ENCODE measurements around the gene TNS3. TPM values are rescaled to one million over a fixed set of nuclear protein-coding genes. Genes with fewer than 3 reads are reported as not detected.
A peak's percentile ranks its signal among the peaks of the same experiment; 100 is the strongest.

TNS3 gene
- polyA plus RNA-seq, 3 donors = 5.2 to 30.3 (median 7.9) TPM

DNA sequence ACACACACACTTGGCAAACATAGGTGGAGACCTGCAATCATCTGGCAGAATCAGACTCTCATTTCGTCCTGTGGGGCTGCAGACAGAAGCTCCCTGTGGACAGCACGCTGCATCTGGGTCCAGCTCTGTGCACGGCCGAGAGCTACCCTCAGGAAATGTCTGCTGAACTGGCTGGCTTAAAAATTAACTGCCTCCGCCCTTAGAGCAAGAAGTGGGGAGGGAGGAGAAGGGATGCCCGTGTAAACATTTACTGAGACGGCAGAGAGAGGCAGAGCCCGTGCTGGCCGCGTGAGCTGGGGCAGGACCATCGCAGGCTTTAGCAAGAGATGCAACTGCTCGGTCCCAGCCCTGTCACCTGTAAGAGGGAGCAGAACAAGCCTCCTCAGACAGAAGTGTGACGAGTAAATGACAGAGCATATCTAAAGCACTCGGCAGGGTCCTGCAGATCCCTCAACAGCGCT, 81.8 kb downstream of the TNS3 start:
- no peak overlapping the region for H3K4me3 ChIP-seq (replicated peaks in 1 of 3; ENCODE audit: low read depth in 2 of 3, low read length in 3 of 3)
- Mint-ChIP-seq H3K4me1 (peaks cover 84% of the 10 kb centered on the region), H3K36me3 (peaks cover 32 to 54% of the 10 kb centered on the region in 2 donors), H3K9me3 (peaks cover 0 to 2% (median 0%) of the 10 kb centered on the region in 7 donors), H3K27ac (peak overlapping the region in 5 of 7 donors; percentile 11 to 68 (median 38)), H3K4me3 (no peak overlapping the region), H3K27me3 (ENCODE audit: low read depth in 3 of 3) (peaks cover 0 to 5% (median 0%) of the 10 kb centered on the region in 3 donors)
- TF ChIP-seq CTCF (IDR thresholded peaks at IDR 0.05) = no peak
- WGBS (ENCODE audit: insufficient coverage) = 53% methylated on average over 13 of the region's 15 CpGs
- H3K79me2 ChIP-seq (ENCODE audit: insufficient read depth, low read length) = peaks cover 90% of the 10 kb centered on the region
- H2AFZ ChIP-seq (ENCODE audit: insufficient read depth, low read depth, low read length, poor library complexity, severe bottlenecking) = no peak overlapping the region
- peaks cover 89% of the 10 kb centered on the region for H4K20me1 ChIP-seq (ENCODE audit: insufficient read depth, low read length)
- H3K36me3 ChIP-seq (replicated peaks in 1 of 2; ENCODE audit: control insufficient read depth in 1 of 2, insufficient read depth in 2 of 2, low read length in 2 of 2) = peaks cover 0 to 42% of the 10 kb centered on the region in 2 donors
- H3K9ac ChIP-seq (ENCODE audit: insufficient read depth, low read length, poor library complexity, severe bottlenecking) = no peak overlapping the region
- no peak for DNase-seq
- peaks cover 0 to 5% of the 10 kb centered on the region in 2 donors for H3K9me3 ChIP-seq (replicated peaks in 1 of 2; ENCODE audit: control insufficient read depth in 1 of 2, insufficient read depth in 1 of 2, low read length in 2 of 2)
- intact Hi-C loops (cut with micrococcal nuclease) = loop anchor here in 1 of 2 donors (5.0 kb wide), 1 partner anchor 48 kb away; no protein-coding TSS in a partner anchor
- no peaks in the 10 kb centered on the region for H3K27me3 ChIP-seq (ENCODE audit: control insufficient read depth in 2 of 2, insufficient read depth in 2 of 2, low read length in 2 of 2)
- H3K4me2 ChIP-seq (replicated peaks; ENCODE audit: extremely low read depth, low read length, poor library complexity, severe bottlenecking) = no peak overlapping the region
- H3K27ac ChIP-seq (ENCODE audit: low read depth in 1 of 2, low read length in 2 of 2) = no peak overlapping the region
- peaks cover 66 to 75% of the 10 kb centered on the region in 2 donors for H3K4me1 ChIP-seq (ENCODE audit: control insufficient read depth in 1 of 2, insufficient read depth in 2 of 2, low read length in 2 of 2)

GRCh38 chr7:47498229-47499056, 83.5 kb downstream of the TNS3 start:
- H3K36me3 Mint-ChIP-seq = peaks cover 25 to 44% of the 10 kb centered on the region in 2 donors
- H3K27me3 Mint-ChIP-seq (ENCODE audit: low read depth in 3 of 3) = peaks cover 0 to 5% (median 0%) of the 10 kb centered on the region in 3 donors
- intact Hi-C loops (cut with micrococcal nuclease) = loop anchor here in 1 of 2 donors (5.0 kb wide), 1 partner anchor 74 kb away; no protein-coding TSS in a partner anchor
- Histone ChIP-seq H3K4me2 (replicated peaks; ENCODE audit: extremely low read depth, low read length, poor library complexity, severe bottlenecking) (peak overlapping the region; percentile 57), H3K36me3 (replicated peaks in 1 of 2; ENCODE audit: control insufficient read depth in 1 of 2, insufficient read depth in 2 of 2, low read length in 2 of 2) (peaks cover 0 to 28% of the 10 kb centered on the region in 2 donors), H3K9ac (ENCODE audit: insufficient read depth, low read length, poor library complexity, severe bottlenecking) (peak overlapping the region; percentile 41), H3K27me3 (ENCODE audit: control insufficient read depth in 2 of 2, insufficient read depth in 2 of 2, low read length in 2 of 2) (no peaks in the 10 kb centered on the region), H3K79me2 (ENCODE audit: insufficient read depth, low read length) (peaks cover 85% of the 10 kb centered on the region), H3K4me3 (replicated peaks in 1 of 3; ENCODE audit: low read depth in 2 of 3, low read length in 3 of 3) (peak overlapping the region in 1 of 3 experiments; percentile 40), H3K27ac (ENCODE audit: low read depth in 1 of 2, low read length in 2 of 2) (peak overlapping the region; percentile 76 to 89), H2AFZ (ENCODE audit: insufficient read depth, low read depth, low read length, poor library complexity, severe bottlenecking) (no peak overlapping the region), H3K4me1 (ENCODE audit: control insufficient read depth in 1 of 2, insufficient read depth in 2 of 2, low read length in 2 of 2) (peaks cover 66 to 73% of the 10 kb centered on the region in 2 donors), H4K20me1 (ENCODE audit: insufficient read depth, low read length) (peaks cover 87% of the 10 kb centered on the region), H3K9me3 (replicated peaks in 1 of 2; ENCODE audit: control insufficient read depth in 1 of 2, insufficient read depth in 1 of 2, low read length in 2 of 2) (peaks cover 0 to 7% of the 10 kb centered on the region in 2 donors)
- DNase-seq = no peak
- peaks cover 0 to 3% (median 1%) of the 10 kb centered on the region in 7 donors for H3K9me3 Mint-ChIP-seq
- TF ChIP-seq CTCF (IDR thresholded peaks at IDR 0.05) = no peak
- peak overlapping the region; percentile 90 to 98 (median 94) for H3K27ac Mint-ChIP-seq
- H3K4me1 Mint-ChIP-seq = peaks cover 84% of the 10 kb centered on the region
- peak overlapping the region in 1 of 2 donors; percentile 90 for H3K4me3 Mint-ChIP-seq
- 88% methylated on average over 12 of the region's 17 CpGs for WGBS (ENCODE audit: insufficient coverage)

Measured in CD14-positive monocyte (primary cell).